HFFc6 (cell line): ENCODE data around the gene IL2RG. TPM values are rescaled to one million over a fixed set of nuclear protein-coding genes. Genes with fewer than 3 reads are reported as not detected.

Experiments
- DNase-seq: peaks from one replicate; pipeline ENCODE4 v3.0.0-alpha.2; 2018
- H3K27ac Mint-ChIP-seq: 2 replicates; pipeline ENCODE4 v1.8.0; 2020; ENCODE audit warnings: mild to moderate bottlenecking, mixed read lengths
- H3K27me3 Mint-ChIP-seq: 2 replicates; pipeline ENCODE4 v1.8.0; 2021; ENCODE audit warnings: mild to moderate bottlenecking, moderate library complexity, mixed read lengths; ENCODE audit not compliant: insufficient read depth
- H3K36me3 Mint-ChIP-seq: 2 replicates; pipeline ENCODE4 v1.8.0; 2021; ENCODE audit warnings: low read depth, mixed read lengths
- H3K4me1 Mint-ChIP-seq: 2 replicates; pipeline ENCODE4 v1.8.0; 2020; ENCODE audit warnings: low read depth, mixed read lengths
- H3K4me3 Mint-ChIP-seq: 2 replicates; pipeline ENCODE4 v1.8.0; 2020; ENCODE audit warnings: mild to moderate bottlenecking, moderate library complexity, mixed read lengths
- H3K9me3 Mint-ChIP-seq: 2 replicates; pipeline ENCODE4 v1.8.0; 2020; ENCODE audit warnings: mild to moderate bottlenecking, mixed read lengths
- total RNA-seq, 6 experiments: library from RNA; stranded (reverse); fragmentation: NEBNext Ultra II Directional; extraction: Animal tissue kit (Norgen Biotek cat#: 25700); gene quantifications; 2 replicates in 1 of 6; 3 replicates in 5 of 6; pipeline ENCODE4 v1.2.3, GENCODE V29; 2021
- TF ChIP-seq, protein P1 (sequence below): fragments of 200-600 bp; sonication (generic); IDR thresholded peaks from 2 replicates; pipeline ENCODE4 v1.5.0; 2021; ENCODE audit warnings: antibody characterized with exemption, mild to moderate bottlenecking

IL2RG gene
- total RNA-seq, 6 experiments from 2014 or later = 0.37 to 0.43 TPM; not detected in 4

DNA sequence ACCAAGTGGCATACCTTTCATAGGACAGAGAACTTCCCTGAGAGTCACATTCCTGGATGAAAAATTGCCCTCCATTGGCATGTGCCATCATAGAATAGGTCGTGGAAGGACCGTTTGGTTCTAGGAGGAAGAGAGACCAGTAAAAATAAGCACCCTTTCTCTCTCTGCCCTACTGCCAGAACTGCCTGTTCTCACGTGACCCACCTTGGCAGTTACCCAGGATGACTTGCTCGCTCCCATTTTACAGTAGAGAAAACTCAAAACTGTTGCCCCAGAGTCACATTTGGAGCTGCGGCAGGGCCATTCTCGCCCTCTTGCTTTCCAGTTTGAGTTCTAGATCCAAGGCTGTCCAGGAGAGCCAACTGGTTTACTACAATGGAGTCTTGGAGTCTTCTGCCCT is 32.1 kb upstream of the IL2RG start:
- DNase-seq = peak; percentile 7
- no peaks in the 10 kb centered on the region for H3K9me3 Mint-ChIP-seq

GRCh38 chrX:71140440-71140839 is 29.1 kb upstream of the IL2RG start:
- no peaks in the 10 kb centered on the region for H3K9me3 Mint-ChIP-seq
- TF ChIP-seq, protein P1, sequence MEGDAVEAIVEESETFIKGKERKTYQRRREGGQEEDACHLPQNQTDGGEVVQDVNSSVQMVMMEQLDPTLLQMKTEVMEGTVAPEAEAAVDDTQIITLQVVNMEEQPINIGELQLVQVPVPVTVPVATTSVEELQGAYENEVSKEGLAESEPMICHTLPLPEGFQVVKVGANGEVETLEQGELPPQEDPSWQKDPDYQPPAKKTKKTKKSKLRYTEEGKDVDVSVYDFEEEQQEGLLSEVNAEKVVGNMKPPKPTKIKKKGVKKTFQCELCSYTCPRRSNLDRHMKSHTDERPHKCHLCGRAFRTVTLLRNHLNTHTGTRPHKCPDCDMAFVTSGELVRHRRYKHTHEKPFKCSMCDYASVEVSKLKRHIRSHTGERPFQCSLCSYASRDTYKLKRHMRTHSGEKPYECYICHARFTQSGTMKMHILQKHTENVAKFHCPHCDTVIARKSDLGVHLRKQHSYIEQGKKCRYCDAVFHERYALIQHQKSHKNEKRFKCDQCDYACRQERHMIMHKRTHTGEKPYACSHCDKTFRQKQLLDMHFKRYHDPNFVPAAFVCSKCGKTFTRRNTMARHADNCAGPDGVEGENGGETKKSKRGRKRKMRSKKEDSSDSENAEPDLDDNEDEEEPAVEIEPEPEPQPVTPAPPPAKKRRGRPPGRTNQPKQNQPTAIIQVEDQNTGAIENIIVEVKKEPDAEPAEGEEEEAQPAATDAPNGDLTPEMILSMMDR = no peak
- H3K27me3 Mint-ChIP-seq = no peaks in the 10 kb centered on the region; the same call in 1 of the 2 replicates
- H3K36me3 Mint-ChIP-seq = peaks cover 6% of the 10 kb centered on the region
- no peak overlapping the region for H3K27ac Mint-ChIP-seq
- H3K4me1 Mint-ChIP-seq = peaks cover 7% of the 10 kb centered on the region; the same call in 1 of the 2 replicates
- no peak overlapping the region for H3K4me3 Mint-ChIP-seq
- no peak for DNase-seq

More for the DNA sequence above, 32.1 kb upstream of the IL2RG start:
- TF ChIP-seq, protein P1 = no peak
- no peak overlapping the region for H3K27ac Mint-ChIP-seq
- peaks cover 2% of the 10 kb centered on the region; the same call in 1 of the 2 replicates for H3K27me3 Mint-ChIP-seq
- peaks cover 6% of the 10 kb centered on the region for H3K36me3 Mint-ChIP-seq
- H3K4me1 Mint-ChIP-seq = peaks cover 19% of the 10 kb centered on the region
- no peak overlapping the region for H3K4me3 Mint-ChIP-seq

GRCh38 chrX:71131510-71131909 is 20.1 kb upstream of the IL2RG start:
- Mint-ChIP-seq H3K27me3 (peaks cover 1% of the 10 kb centered on the region; the same call in 1 of the 2 replicates), H3K4me1 (peaks cover 20% of the 10 kb centered on the region), H3K36me3 (peaks cover 13% of the 10 kb centered on the region), H3K9me3 (no peaks in the 10 kb centered on the region), H3K27ac (peak overlapping the region; percentile 42; the same call in 1 of the 2 replicates), H3K4me3 (no peak overlapping the region)
- no peak for DNase-seq
- TF ChIP-seq, protein P1 = no peak

DNA sequence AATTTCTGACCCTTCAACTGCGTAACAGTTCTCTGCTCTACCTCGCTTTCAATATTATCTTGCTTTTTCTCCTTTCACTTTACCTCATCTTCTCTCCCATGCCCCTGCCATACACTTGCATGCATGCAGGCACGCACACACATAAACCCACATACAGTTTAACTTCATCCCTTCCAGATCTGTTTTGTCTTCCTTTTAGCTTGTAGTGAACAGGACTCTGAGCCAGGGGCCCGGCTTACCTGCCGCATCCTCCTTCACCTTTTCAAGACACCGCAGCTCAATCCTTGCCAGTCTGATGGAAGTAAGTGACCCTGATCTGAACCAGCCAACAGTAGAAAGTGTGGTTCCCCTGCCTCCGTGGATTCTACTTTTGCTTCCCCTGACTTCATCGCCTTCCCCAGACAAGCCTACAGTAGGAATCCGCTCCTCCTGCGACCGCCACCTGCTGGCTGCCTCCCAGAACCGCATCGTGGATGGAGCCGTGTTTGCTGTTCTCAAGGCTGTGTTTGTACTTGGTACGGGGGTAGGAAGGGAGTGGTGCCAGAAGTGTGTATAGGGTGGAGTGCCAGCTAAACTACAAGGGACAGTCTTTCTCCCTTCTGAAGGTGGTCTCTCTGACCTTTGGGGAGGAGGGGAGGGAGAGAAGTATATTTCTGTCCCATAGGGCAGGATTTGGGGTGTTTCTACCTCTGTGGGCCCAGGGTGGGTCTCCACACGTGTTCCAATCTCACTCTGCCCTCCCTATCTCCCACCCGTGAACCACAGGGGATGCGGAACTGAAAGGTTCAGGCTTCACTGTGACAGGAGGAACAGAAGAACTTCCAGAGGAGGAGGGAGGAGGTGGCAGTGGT is 17.8 kb upstream of the IL2RG start:
- TF ChIP-seq, protein P1 = peak; percentile 82
- Mint-ChIP-seq H3K4me3 (no peak overlapping the region), H3K9me3 (no peaks in the 10 kb centered on the region), H3K27me3 (peaks cover 1% of the 10 kb centered on the region; the same call in 1 of the 2 replicates), H3K36me3 (peaks cover 13% of the 10 kb centered on the region), H3K4me1 (peaks cover 20% of the 10 kb centered on the region), H3K27ac (peak overlapping the region; percentile 81)
- DNase-seq = peak; percentile 36

GRCh38 chrX:71128166-71128833 is 16.9 kb upstream of the IL2RG start:
- H3K27ac Mint-ChIP-seq = peak overlapping the region; percentile 81

More at GRCh38 chrX:71128166-71128833, 16.9 kb upstream of the IL2RG start:
- peaks cover 13% of the 10 kb centered on the region for H3K36me3 Mint-ChIP-seq
- DNase-seq = peak; percentile 57
- TF ChIP-seq, protein P1 = no peak
- H3K27me3 Mint-ChIP-seq = peaks cover 1% of the 10 kb centered on the region; the same call in 1 of the 2 replicates
- H3K4me3 Mint-ChIP-seq = no peak overlapping the region
- peaks cover 20% of the 10 kb centered on the region for H3K4me1 Mint-ChIP-seq
- no peaks in the 10 kb centered on the region for H3K9me3 Mint-ChIP-seq
